Natural killer cell treated with Interleukin-12 subunit alpha and Interleukin-12 subunit beta and Interleukin-15 and Interleukin-18, amount 100 ng/mL, for 72 hours (primary cell): ENCODE data around the gene VPS39. TPM values are rescaled to one million over a fixed set of nuclear protein-coding genes. Genes with fewer than 3 reads are reported as not detected.
A peak's percentile ranks its signal among the peaks of the same experiment; 100 is the strongest.

Source experiments
- ATAC-seq, 2 donors: fragments of 150-1000 bp; cut with Tn5 transposase in 1 of 2; sonication (Bioruptor Pico), chemical (Tn5 transposase) in 1 of 2; 2 replicates each; pipeline ENCODE4 v1.10.0; 2021
- DNase-seq: peaks from one replicate; pipeline ENCODE4 v3.0.0; 2022; ENCODE audit warnings: low spot score
- H3K27ac Mint-ChIP-seq, 2 donors: 1 replicate in 1 of 2; 2 replicates in 1 of 2; pipeline ENCODE4 v1.8.0; 2022; ENCODE audit warnings: mixed read lengths in 2 of 2, mild to moderate bottlenecking in 1 of 2, moderate library complexity in 1 of 2
- H3K27me3 Mint-ChIP-seq, 2 donors: 1 replicate in 1 of 2; 2 replicates in 1 of 2; pipeline ENCODE4 v1.8.0; 2022; ENCODE audit warnings: mixed read lengths in 2 of 2
- H3K36me3 Mint-ChIP-seq: one replicate; pipeline ENCODE4 v1.8.0; 2022; ENCODE audit warnings: mixed read lengths
- H3K4me1 Mint-ChIP-seq, 2 donors: 1 replicate in 1 of 2; 2 replicates in 1 of 2; pipeline ENCODE4 v1.8.0; 2022; ENCODE audit warnings: low read depth in 2 of 2, mixed read lengths in 2 of 2, mild to moderate bottlenecking in 1 of 2
- H3K4me3 Mint-ChIP-seq: one replicate; pipeline ENCODE4 v1.8.0; 2022; ENCODE audit warnings: mixed read lengths
- H3K9me3 Mint-ChIP-seq: 2 replicates; pipeline ENCODE4 v1.8.0; 2022; ENCODE audit warnings: mixed read lengths
- total RNA-seq, 2 donors: library from RNA; stranded (reverse); gene quantifications; one replicate each; pipeline ENCODE4 v1.2.3, GENCODE V29; 2022

VPS39 gene
- total RNA-seq, 2 donors from 2014 or later: 66.2 to 84.6 TPM

DNA sequence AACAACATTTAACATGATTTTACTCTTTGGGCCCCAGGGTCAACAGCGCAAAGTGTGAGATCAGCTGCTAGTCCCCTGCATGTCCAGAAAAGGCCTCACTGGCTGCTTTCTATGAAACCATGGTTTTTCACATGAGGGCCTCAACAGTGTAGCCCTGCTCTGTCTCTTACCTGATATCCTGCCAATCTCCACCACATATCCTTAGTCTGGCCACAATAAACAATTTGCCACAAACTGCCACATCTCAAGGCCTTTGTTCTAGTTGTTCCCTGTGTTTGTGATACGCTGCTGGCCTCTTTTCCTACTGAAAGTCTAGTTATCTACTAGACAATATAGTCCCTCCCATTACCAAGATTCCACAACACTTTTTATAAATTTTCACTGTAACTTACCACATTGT, 17.7 kb downstream of the VPS39 start:
- H3K4me3 Mint-ChIP-seq: no peak overlapping the region
- no peaks in the 10 kb centered on the region for H3K9me3 Mint-ChIP-seq
- no peak overlapping the region for H3K27ac Mint-ChIP-seq
- H3K4me1 Mint-ChIP-seq: peaks cover under 1 to 13% of the 10 kb centered on the region in 2 donors
- no peaks in the 10 kb centered on the region for H3K27me3 Mint-ChIP-seq
- DNase-seq: no peak
- no peak for ATAC-seq
- H3K36me3 Mint-ChIP-seq: peaks cover 26% of the 10 kb centered on the region

DNA sequence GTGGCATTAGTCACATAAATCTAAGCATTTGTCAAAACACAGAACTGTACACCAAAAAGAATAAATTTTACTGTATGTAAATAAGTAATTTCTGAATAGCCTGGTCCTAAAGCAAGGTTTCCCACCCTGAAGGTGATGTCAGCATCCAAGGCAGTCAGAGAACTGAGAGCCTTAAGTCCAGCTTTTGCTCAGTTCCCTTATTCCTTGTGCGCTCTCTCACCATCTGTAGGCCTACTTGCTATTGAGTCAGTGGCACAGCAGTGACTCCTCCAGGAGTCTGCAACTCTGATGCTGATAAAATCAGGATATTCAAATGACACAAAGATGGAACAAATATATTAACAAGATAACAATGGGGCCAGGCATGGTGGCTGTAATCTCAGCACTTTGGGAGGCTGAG, 22.3 kb downstream of the VPS39 start:
- peaks cover 38% of the 10 kb centered on the region for H3K36me3 Mint-ChIP-seq
- no peak for ATAC-seq
- no peak overlapping the region for H3K4me3 Mint-ChIP-seq
- no peaks in the 10 kb centered on the region for H3K27me3 Mint-ChIP-seq
- DNase-seq: no peak
- no peaks in the 10 kb centered on the region for H3K9me3 Mint-ChIP-seq
- H3K4me1 Mint-ChIP-seq: peaks cover 0 to 5% of the 10 kb centered on the region in 2 donors
- no peak overlapping the region for H3K27ac Mint-ChIP-seq

DNA sequence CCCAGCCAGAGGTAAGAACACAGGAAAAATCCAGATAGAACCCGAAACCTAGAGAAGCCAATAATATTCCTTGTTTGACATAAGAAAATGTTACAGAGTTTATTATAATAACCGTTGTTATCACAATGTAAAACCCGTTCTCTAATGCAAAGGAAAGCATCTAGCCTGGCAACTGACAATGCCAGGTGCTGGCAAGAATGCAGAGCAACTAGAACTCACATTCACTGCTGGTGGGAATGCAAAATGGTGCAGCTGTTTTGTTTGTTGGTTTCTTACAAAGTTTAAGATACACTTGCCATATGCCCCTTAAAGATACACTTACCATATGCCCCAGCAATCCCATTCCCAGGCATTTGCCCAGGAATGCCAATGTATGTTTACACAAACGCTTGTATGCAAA, 23.4 kb downstream of the VPS39 start:
- Mint-ChIP-seq H3K4me1 (no peaks in the 10 kb centered on the region), H3K9me3 (no peaks in the 10 kb centered on the region), H3K4me3 (no peak overlapping the region), H3K27ac (no peak overlapping the region), H3K27me3 (no peaks in the 10 kb centered on the region), H3K36me3 (peaks cover 32% of the 10 kb centered on the region)
- DNase-seq: no peak
- ATAC-seq: no peak

DNA sequence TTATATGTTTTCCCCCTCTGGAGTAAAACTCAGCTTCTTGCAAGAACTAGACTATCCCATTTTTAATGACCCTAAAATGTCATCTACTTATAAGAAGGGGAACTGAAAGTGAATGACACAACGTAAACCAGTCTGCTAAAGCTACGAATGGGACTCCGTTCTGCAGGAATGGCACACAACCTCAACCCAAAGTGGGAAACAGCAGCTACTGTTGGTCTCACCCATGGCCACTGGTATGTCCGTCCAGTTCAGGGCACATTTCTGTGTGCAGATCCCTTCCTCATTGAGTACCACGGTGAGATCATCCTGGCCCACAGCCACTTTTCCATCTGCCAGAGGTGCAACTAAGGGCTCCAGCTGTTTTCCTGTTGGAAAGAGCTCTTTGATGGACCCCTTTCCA, 23.8 kb downstream of the VPS39 start:
- H3K4me3 Mint-ChIP-seq: no peak overlapping the region
- no peaks in the 10 kb centered on the region for H3K9me3 Mint-ChIP-seq
- no peak overlapping the region for H3K27ac Mint-ChIP-seq
- ATAC-seq: no peak
- no peaks in the 10 kb centered on the region for H3K27me3 Mint-ChIP-seq
- no peaks in the 10 kb centered on the region for H3K4me1 Mint-ChIP-seq
- no peak for DNase-seq
- H3K36me3 Mint-ChIP-seq: peaks cover 32% of the 10 kb centered on the region

GRCh38 chr15:42182961-42183360, 25.1 kb downstream of the VPS39 start:
- ATAC-seq (no peak), DNase-seq (no peak)
- no peaks in the 10 kb centered on the region for H3K27me3 Mint-ChIP-seq
- peak overlapping the region in 1 of 2 donors; percentile 2 for H3K27ac Mint-ChIP-seq
- H3K4me3 Mint-ChIP-seq: no peak overlapping the region
- peaks cover 37% of the 10 kb centered on the region for H3K36me3 Mint-ChIP-seq
- no peaks in the 10 kb centered on the region for H3K9me3 Mint-ChIP-seq
- H3K4me1 Mint-ChIP-seq: no peaks in the 10 kb centered on the region

GRCh38 chr15:42182328-42182886, 25.7 kb downstream of the VPS39 start:
- DNase-seq: no peak
- no peaks in the 10 kb centered on the region for H3K27me3 Mint-ChIP-seq
- no peaks in the 10 kb centered on the region for H3K9me3 Mint-ChIP-seq
- ATAC-seq: no peak
- no peak overlapping the region for H3K4me3 Mint-ChIP-seq
- no peaks in the 10 kb centered on the region for H3K4me1 Mint-ChIP-seq
- peaks cover 41% of the 10 kb centered on the region for H3K36me3 Mint-ChIP-seq
- H3K27ac Mint-ChIP-seq: no peak overlapping the region

- DNase-seq (no peak), ATAC-seq (no peak)
- H3K27ac Mint-ChIP-seq: no peak overlapping the region
- no peaks in the 10 kb centered on the region for H3K27me3 Mint-ChIP-seq
- H3K4me3 Mint-ChIP-seq: no peak overlapping the region
- H3K9me3 Mint-ChIP-seq: no peaks in the 10 kb centered on the region
- no peaks in the 10 kb centered on the region for H3K4me1 Mint-ChIP-seq
- peaks cover 26% of the 10 kb centered on the region for H3K36me3 Mint-ChIP-seq
Observed at GRCh38 chr15:42178056-42178455, 30.0 kb downstream of the VPS39 start.

GRCh38 chr15:42175671-42176070, 32.4 kb downstream of the VPS39 start:
- ATAC-seq: no peak
- Mint-ChIP-seq H3K36me3 (peaks cover 25% of the 10 kb centered on the region), H3K4me1 (peaks cover 6 to 12% of the 10 kb centered on the region in 2 donors), H3K27ac (no peak overlapping the region), H3K9me3 (no peaks in the 10 kb centered on the region), H3K4me3 (no peak overlapping the region), H3K27me3 (no peaks in the 10 kb centered on the region)
- no peak for DNase-seq

DNA sequence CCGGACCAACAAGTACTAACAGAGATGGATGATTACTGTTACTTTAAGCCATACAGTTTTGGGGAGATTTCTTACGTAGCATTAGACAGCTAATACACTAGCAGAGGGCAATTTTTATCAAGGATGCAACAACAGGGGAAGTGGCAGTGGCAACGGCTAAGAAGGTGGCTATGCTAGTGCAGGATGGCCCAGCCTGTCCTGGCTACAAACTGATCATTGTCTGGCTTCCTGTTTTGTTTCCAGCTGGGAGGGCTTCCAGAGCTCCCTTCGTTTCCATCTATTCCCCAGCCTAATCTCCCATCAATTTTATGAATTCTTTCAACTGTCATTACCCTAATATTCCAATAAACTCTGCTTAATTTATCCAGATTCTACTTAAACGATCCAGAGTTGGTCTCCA, 35.6 kb downstream of the VPS39 start:
- DNase-seq (no peak), ATAC-seq (no peak)
- H3K4me3 Mint-ChIP-seq: no peak overlapping the region
- peaks cover 16% of the 10 kb centered on the region for H3K36me3 Mint-ChIP-seq
- H3K9me3 Mint-ChIP-seq: no peaks in the 10 kb centered on the region
- H3K27ac Mint-ChIP-seq: peak overlapping the region in 1 of 2 donors; percentile 80
- peaks cover 6 to 12% of the 10 kb centered on the region in 2 donors for H3K4me1 Mint-ChIP-seq
- H3K27me3 Mint-ChIP-seq: no peaks in the 10 kb centered on the region

GRCh38 chr15:42171795-42172194, 36.3 kb downstream of the VPS39 start:
- no peak for ATAC-seq
- Mint-ChIP-seq H3K27me3 (no peaks in the 10 kb centered on the region), H3K9me3 (no peaks in the 10 kb centered on the region), H3K36me3 (peaks cover 21% of the 10 kb centered on the region), H3K4me3 (no peak overlapping the region), H3K27ac (peak overlapping the region in 1 of 2 donors; percentile 80), H3K4me1 (peaks cover 6 to 12% of the 10 kb centered on the region in 2 donors)
- DNase-seq: no peak

GRCh38 chr15:42171122-42171521, 37.0 kb downstream of the VPS39 start:
- no peak overlapping the region for H3K4me3 Mint-ChIP-seq
- H3K36me3 Mint-ChIP-seq: peaks cover 21% of the 10 kb centered on the region
- peaks cover 6 to 12% of the 10 kb centered on the region in 2 donors for H3K4me1 Mint-ChIP-seq
- no peaks in the 10 kb centered on the region for H3K9me3 Mint-ChIP-seq
- no peaks in the 10 kb centered on the region for H3K27me3 Mint-ChIP-seq
- no peak for DNase-seq
- H3K27ac Mint-ChIP-seq: peak overlapping the region in 1 of 2 donors; percentile 80
- no peak for ATAC-seq

GRCh38 chr15:42166225-42166940, 41.7 kb downstream of the VPS39 start:
- Mint-ChIP-seq H3K27me3 (no peaks in the 10 kb centered on the region), H3K4me3 (no peak overlapping the region), H3K9me3 (no peaks in the 10 kb centered on the region), H3K27ac (no peak overlapping the region), H3K4me1 (peaks cover 2 to 4% of the 10 kb centered on the region in 2 donors), H3K36me3 (peaks cover 20% of the 10 kb centered on the region)
- DNase-seq: no peak
- no peak for ATAC-seq

DNA sequence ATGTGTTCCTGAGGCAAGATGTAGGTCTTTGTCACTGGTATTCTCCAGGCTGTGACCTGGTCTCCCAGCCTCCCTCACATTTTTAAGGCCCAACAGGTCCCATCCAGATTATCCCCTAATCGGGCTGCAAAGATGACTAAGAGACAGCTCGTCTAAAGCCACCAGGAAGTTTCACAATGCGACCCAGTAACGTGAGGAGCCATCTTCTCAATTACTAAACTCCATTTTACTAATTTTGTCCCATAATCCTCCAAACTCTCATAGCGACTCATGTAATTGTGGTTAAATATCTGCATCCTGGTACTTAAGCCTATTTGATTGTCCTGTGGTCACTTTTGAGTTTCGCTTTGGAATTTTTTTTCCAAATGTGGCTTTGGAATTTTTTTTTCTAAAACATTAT, 43.0 kb downstream of the VPS39 start:
- H3K9me3 Mint-ChIP-seq: no peaks in the 10 kb centered on the region
- no peak for DNase-seq
- H3K27me3 Mint-ChIP-seq: no peaks in the 10 kb centered on the region
- no peaks in the 10 kb centered on the region for H3K4me1 Mint-ChIP-seq
- no peak for ATAC-seq
- no peak overlapping the region for H3K4me3 Mint-ChIP-seq
- peaks cover 20% of the 10 kb centered on the region for H3K36me3 Mint-ChIP-seq
- no peak overlapping the region for H3K27ac Mint-ChIP-seq

DNA sequence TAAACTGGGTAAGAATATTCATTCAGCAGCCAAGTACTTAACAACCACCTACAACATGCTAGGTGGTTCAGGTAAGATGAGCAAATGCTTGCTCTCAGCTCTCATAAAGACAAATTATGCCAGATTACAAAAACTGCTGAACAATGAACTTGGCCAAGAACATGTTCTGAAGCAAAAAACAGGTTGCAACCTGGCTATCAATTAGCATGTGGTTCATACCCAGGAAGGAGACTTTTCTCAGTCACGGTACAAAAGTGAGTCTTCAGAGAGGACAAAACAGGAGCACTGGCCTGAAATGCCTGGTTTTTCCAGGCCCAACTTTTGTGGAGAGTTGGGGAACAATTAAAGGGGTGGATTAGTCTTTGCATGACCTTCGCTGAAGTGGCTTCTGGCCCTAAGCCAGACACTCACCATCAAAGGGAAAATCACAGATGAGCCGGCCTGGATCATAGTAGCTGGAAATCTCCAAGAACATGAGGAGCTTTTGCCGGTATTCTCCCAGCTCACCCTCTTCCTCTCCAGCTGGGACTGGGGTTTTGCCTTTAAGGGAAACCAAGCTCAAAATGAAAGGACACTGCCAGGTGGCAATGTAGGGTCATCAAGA, 44.1 kb downstream of the VPS39 start:
- H3K36me3 Mint-ChIP-seq: peaks cover 20% of the 10 kb centered on the region

More for the DNA sequence above, 44.1 kb downstream of the VPS39 start:
- Mint-ChIP-seq H3K4me1 (no peaks in the 10 kb centered on the region), H3K27me3 (no peaks in the 10 kb centered on the region), H3K9me3 (no peaks in the 10 kb centered on the region), H3K27ac (peak overlapping the region in 1 of 2 donors; percentile 18), H3K4me3 (no peak overlapping the region)
- no peak for ATAC-seq
- no peak for DNase-seq
